Epithelial cell of proximal tubule (primary cell): ENCODE results near the gene ZSWIM3. TPM values are rescaled to one million over a fixed set of nuclear protein-coding genes. Genes with fewer than 3 reads are reported as not detected.

Experiments used
- DNase-seq: peaks from one replicate; pipeline ENCODE4 v3.0.0-alpha.2; 2011; ENCODE audit warnings: low read depth
- H3K4me3 ChIP-seq: 2 replicates; pipeline ENCODE4 v1.5.1; 2011; ENCODE audit warnings: low read depth, mild to moderate bottlenecking, low read length
- CTCF ChIP-seq: conservative IDR thresholded peaks from 2 replicates; pipeline ENCODE4 v1.5.1; 2012; ENCODE audit warnings: low read depth, mild to moderate bottlenecking, low read length
- total RNA-seq: library from RNA; depleted of rRNA; stranded (reverse); fragments of >200 nt; gene quantifications from 2 replicates; pipeline ENCODE4 v1.2.3, GENCODE V29; 2015

The ZSWIM3 gene
- total RNA-seq, 1 donor from 2014 or later: 1.2 TPM

GRCh38 chr20:45905505-45906079, 48.2 kb downstream of the ZSWIM3 start:
- no peak overlapping the region for H3K4me3 ChIP-seq
- TF ChIP-seq CTCF: no peak
- DNase-seq: no peak

- DNase-seq: no peak
- H3K4me3 ChIP-seq: no peak overlapping the region
- TF ChIP-seq CTCF: no peak
Measured at GRCh38 chr20:45907219-45907948, 50.0 kb downstream of the ZSWIM3 start.

- H3K4me3 ChIP-seq: no peak overlapping the region
- no peak for TF ChIP-seq CTCF
- DNase-seq: no peak
Measured at GRCh38 chr20:45908084-45908483, 50.7 kb downstream of the ZSWIM3 start.

- H3K4me3 ChIP-seq: no peak overlapping the region
- TF ChIP-seq CTCF: no peak
- no peak for DNase-seq
Measured at GRCh38 chr20:45909336-45909808, 52.0 kb downstream of the ZSWIM3 start.

GRCh38 chr20:45909817-45910669, 52.6 kb downstream of the ZSWIM3 start:
- H3K4me3 ChIP-seq: no peak overlapping the region
- TF ChIP-seq CTCF: no peak
- DNase-seq: no peak

GRCh38 chr20:45910670-45911485, 53.5 kb downstream of the ZSWIM3 start:
- TF ChIP-seq CTCF: no peak
- peak overlapping the region; percentile 52 for H3K4me3 ChIP-seq
- DNase-seq: peak; percentile 65
